ENCODE measurements around the gene PLP1. TPM values are rescaled to one million over a fixed set of nuclear protein-coding genes. Genes with fewer than 3 reads are reported as not detected.

PLP1 gene
- total and polyA plus RNA-seq, 9 of the 15 experiments (the other 6 are each of a cell fraction or from before 2014, with no cell fraction given): not detected

DNA sequence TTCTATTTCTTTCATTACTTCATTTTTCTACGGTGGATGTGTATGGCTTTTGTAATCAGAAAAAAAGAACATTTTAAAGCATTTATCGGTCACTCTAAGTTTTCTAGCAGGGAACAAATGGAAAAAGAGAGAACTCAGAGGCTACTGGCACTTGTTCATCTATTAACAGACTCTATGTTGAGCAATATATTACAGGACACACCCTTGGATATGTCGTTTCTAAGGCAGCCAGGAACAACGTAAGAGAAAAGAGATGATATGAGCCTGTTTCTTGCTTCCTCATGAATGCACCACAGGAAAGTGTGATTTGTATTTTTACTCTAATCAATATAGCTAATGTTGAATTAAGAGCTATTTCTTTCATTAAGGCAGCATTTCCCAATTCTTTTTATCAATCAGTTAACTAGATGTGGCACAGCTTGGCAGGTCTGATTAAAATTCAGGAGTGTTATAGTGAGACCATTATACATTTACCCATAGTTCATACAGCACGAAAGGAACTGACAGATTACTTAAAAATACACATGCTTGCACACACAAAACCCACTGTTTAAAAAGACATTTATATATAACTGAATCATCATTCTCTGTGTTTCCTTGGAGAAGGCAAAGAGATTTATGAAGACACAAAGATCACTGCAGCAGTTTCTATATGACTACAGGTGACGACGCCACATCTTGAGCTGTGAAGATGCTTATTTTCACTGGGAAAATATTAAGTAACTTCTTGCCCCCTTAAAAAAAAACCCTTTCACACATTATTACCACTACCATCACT, 42.4 kb downstream of the PLP1 start:
- ATAC-seq (no peak), DNase-seq (ENCODE audit: extremely low read depth in 1 of 4, low spot score in 3 of 4) (no peak), FAIRE-seq (no peak)
- Histone ChIP-seq H3K36me3 (ENCODE audit: control insufficient read depth, insufficient read depth, low read length) (no peaks in the 10 kb centered on the region), H3K4me3 (no peak overlapping the region), H2AFZ (ENCODE audit: low read depth, low read length) (no peak overlapping the region), H3K27me3 (ENCODE audit: control insufficient read depth in 2 of 2, insufficient read depth in 2 of 2, low read length in 2 of 2) (no peaks in the 10 kb centered on the region), H3K27ac (ENCODE audit: extremely low read depth, low read depth, low read length) (no peak overlapping the region), H4K20me1 (replicated peaks; ENCODE audit: control insufficient read depth, insufficient read depth, low read length) (no peaks in the 10 kb centered on the region), H3K9me3 (replicated peaks; ENCODE audit: control insufficient read depth, insufficient read depth, low read depth, low read length) (no peaks in the 10 kb centered on the region), H3K9me1 (ENCODE audit: control insufficient read depth, insufficient read depth, low read length) (no peaks in the 10 kb centered on the region), H3K4me2 (ENCODE audit: insufficient read depth, low read length) (no peak overlapping the region), H3K9ac (ENCODE audit: insufficient read depth in 1 of 2, low read depth in 2 of 2, low read length in 2 of 2) (no peak overlapping the region), H3K4me1 (replicated peaks in 1 of 2; ENCODE audit: control insufficient read depth in 2 of 2, insufficient read depth in 2 of 2, low read length in 2 of 2) (no peaks in the 10 kb centered on the region), H3K79me2 (ENCODE audit: control insufficient read depth, insufficient read depth, low read length) (no peaks in the 10 kb centered on the region)
- no TSS peak for BruUV-seq (replicated peaks)
- 0% methylated on average over 7 of the region's 7 CpGs for WGBS (ENCODE audit: insufficient coverage, low coverage, missing lambda C conversion rate)
- in situ Hi-C loops (cut with MboI): loop anchor here (10.0 kb wide), 1 partner anchor 294 kb away; no protein-coding TSS in a partner anchor
- no peak for TF ChIP-seq RFX5 (IDR thresholded peaks at IDR 0.05; ENCODE audit: low read depth, low read length)
- no peak for TF ChIP-seq IRF9 (tag; IDR thresholded peaks at IDR 0.05)
- TF ChIP-seq NFIC (IDR thresholded peaks at IDR 0.05): no peak
- TF ChIP-seq, protein P1, sequence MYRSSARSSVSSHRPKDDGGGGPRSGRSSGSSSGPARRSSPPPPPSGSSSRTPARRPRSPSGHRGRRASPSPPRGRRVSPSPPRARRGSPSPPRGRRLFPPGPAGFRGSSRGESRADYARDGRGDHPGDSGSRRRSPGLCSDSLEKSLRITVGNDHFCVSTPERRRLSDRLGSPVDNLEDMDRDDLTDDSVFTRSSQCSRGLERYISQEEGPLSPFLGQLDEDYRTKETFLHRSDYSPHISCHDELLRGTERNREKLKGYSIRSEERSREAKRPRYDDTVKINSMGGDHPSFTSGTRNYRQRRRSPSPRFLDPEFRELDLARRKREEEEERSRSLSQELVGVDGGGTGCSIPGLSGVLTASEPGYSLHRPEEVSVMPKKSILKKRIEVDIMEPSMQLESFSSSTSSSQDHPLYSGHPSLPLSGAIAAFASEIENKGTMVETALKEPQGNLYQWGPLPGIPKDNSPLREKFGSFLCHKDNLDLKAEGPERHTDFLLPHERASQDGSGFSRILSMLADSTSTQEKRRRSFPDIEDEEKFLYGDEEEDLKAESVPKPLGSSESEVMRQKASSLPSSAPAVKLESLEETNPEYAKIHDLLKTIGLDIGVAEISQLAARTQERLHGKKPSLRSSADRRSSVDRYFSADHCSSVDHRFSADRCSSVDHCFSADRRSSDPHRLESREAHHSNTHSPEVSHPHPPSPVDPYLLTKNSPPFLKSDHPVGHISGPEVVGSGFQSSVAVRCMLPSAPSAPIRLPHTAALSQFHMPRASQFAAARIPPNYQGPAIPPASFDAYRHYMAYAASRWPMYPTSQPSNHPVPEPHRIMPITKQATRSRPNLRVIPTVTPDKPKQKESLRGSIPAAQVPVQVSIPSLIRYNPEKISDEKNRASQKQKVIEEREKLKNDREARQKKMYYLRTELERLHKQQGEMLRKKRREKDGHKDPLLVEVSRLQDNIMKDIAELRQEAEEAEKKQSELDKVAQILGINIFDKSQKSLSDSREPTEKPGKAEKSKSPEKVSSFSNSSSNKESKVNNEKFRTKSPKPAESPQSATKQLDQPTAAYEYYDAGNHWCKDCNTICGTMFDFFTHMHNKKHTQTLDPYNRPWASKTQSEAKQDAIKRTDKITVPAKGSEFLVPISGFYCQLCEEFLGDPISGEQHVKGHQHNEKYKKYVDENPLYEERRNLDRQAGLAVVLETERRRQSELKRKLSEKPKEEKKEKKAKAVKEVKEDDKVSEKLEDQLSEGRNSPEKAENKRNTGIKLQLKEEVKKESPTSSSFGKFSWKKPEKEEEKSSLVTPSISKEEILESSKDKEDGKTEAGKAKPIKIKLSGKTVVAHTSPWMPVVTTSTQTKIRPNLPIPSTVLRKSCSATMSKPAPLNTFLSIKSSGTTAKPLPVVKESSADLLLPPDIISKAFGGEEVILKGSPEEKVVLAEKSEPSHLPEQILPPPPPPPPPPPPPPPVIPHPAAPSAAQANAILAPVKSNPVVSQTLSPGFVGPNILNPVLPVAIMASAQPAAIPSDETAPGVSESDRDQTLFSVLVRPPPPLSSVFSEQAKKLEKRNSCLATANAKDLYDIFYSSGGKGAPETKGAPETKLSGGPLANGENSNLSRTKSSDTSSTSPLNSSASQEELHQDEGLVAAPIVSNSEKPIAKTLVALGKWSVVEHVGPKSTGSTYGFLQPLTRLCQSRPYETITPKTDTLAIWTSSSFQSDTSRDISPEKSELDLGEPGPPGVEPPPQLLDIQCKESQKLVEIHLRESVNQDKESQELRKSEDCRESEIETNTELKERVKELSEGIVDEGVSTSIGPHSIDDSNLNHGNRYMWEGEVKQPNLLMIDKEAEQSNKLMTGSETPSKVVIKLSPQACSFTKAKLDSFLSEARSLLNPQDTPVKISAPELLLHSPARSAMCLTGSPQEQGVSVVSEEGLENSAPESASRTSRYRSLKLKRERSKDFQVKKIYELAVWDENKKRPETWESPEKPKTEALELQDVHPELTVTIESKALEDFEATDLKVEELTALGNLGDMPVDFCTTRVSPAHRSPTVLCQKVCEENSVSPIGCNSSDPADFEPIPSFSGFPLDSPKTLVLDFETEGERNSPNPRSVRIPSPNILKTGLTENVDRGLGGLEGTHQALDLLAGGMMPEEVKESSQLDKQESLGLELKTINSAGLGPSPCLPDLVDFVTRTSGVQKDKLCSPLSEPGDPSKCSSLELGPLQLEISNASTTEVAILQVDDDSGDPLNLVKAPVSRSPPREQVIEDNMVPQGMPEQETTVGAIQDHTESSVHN (IDR thresholded peaks at IDR 0.05; ENCODE audit: borderline replicate concordance in 1 of 2, low read depth in 1 of 2): no peak
- TF ChIP-seq SNIP1 (IDR thresholded peaks at IDR 0.05; ENCODE audit: low read depth): no peak
- no peak for TF ChIP-seq MCM5 (IDR thresholded peaks at IDR 0.05; ENCODE audit: low read depth)
- no peak for TF ChIP-seq MTA3 (IDR thresholded peaks at IDR 0.05; ENCODE audit: borderline replicate concordance)
- TF ChIP-seq, protein P2, sequence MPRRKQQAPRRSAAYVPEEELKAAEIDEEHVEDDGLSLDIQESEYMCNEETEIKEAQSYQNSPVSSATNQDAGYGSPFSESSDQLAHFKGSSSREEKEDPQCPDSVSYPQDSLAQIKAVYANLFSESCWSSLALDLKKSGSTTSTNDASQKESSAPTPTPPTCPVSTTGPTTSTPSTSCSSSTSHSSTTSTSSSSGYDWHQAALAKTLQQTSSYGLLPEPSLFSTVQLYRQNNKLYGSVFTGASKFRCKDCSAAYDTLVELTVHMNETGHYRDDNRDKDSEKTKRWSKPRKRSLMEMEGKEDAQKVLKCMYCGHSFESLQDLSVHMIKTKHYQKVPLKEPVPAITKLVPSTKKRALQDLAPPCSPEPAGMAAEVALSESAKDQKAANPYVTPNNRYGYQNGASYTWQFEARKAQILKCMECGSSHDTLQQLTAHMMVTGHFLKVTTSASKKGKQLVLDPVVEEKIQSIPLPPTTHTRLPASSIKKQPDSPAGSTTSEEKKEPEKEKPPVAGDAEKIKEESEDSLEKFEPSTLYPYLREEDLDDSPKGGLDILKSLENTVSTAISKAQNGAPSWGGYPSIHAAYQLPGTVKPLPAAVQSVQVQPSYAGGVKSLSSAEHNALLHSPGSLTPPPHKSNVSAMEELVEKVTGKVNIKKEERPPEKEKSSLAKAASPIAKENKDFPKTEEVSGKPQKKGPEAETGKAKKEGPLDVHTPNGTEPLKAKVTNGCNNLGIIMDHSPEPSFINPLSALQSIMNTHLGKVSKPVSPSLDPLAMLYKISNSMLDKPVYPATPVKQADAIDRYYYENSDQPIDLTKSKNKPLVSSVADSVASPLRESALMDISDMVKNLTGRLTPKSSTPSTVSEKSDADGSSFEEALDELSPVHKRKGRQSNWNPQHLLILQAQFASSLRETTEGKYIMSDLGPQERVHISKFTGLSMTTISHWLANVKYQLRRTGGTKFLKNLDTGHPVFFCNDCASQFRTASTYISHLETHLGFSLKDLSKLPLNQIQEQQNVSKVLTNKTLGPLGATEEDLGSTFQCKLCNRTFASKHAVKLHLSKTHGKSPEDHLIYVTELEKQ (CRISPR knock-in tag; IDR thresholded peaks at IDR 0.05): no peak
- intact Hi-C loops (cut with micrococcal nuclease): loop anchor here (5.0 kb wide), 1 partner anchor 107 kb away; the partner anchor contains the start of gene TMEM31
- POLR2A ChIA-PET: interaction anchor here (0.7 to 1.9 kb wide), 2 partner anchors 9 to 126 kb away, joined by 3 to 4 read pairs; no protein-coding TSS in a partner anchor
- CTCF ChIA-PET (ENCODE audit: low intra/inter-chr PET ratio): no interaction called here
